Measurements from ENCODE around the gene SYK.

GRCh38 chr9:90909747-90910283 lies 108.2 kb downstream of the SYK start:
- TF ChIP-seq CTCF (IDR thresholded peaks at IDR 0.05): no peak
- no peak for TF ChIP-seq ZFX (IDR thresholded peaks at IDR 0.05; ENCODE audit: borderline replicate concordance)
